ENCODE results near the gene ARRB1.

DNA sequence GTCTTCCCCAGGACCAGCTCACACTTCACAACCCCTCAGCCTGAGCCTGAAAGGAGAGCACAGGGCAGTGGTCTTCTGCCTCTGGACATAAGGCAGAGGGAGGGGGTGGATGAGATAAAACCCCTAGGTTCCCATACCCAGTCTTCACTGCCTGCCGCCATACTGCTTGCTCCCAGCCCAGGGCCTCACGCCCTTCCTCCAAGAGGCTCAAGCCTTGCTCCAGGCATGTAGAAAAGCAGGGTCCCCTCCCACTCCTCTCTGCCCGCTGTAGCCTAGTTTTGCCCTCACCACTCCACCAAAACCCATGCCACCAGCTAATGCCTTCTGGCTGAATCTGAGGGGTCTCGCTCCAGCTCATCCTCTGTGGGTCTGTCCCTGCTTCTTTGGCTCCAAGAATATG is 5.2 kb downstream of the ARRB1 start:
- TF ChIP-seq MEF2A (IDR thresholded peaks at IDR 0.05; ENCODE audit: insufficient read depth, low read depth, low read length) (no peak), NBN (IDR thresholded peaks at IDR 0.05) (no peak), SIN3A (IDR thresholded peaks at IDR 0.05; ENCODE audit: low read depth, low read length) (no peak), HDAC2 (IDR thresholded peaks at IDR 0.05) (no peak), BRCA1 (IDR thresholded peaks at IDR 0.05; ENCODE audit: low read depth, low read length) (no peak), BHLHE40 (IDR thresholded peaks at IDR 0.05; ENCODE audit: borderline replicate concordance in 1 of 2, low read depth in 2 of 2, low read length in 1 of 2) (no peak), EGR1 (IDR thresholded peaks at IDR 0.05; ENCODE audit: borderline replicate concordance in 1 of 2, low read depth in 2 of 2, low read length in 2 of 2) (no peak), PAX5 (IDR thresholded peaks at IDR 0.05; ENCODE audit: borderline replicate concordance, low read depth, low read length) (no peak), MXI1 (IDR thresholded peaks at IDR 0.05; ENCODE audit: low read depth, low read length) (no peak)
- TF ChIP-seq, protein P1, sequence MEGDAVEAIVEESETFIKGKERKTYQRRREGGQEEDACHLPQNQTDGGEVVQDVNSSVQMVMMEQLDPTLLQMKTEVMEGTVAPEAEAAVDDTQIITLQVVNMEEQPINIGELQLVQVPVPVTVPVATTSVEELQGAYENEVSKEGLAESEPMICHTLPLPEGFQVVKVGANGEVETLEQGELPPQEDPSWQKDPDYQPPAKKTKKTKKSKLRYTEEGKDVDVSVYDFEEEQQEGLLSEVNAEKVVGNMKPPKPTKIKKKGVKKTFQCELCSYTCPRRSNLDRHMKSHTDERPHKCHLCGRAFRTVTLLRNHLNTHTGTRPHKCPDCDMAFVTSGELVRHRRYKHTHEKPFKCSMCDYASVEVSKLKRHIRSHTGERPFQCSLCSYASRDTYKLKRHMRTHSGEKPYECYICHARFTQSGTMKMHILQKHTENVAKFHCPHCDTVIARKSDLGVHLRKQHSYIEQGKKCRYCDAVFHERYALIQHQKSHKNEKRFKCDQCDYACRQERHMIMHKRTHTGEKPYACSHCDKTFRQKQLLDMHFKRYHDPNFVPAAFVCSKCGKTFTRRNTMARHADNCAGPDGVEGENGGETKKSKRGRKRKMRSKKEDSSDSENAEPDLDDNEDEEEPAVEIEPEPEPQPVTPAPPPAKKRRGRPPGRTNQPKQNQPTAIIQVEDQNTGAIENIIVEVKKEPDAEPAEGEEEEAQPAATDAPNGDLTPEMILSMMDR (IDR thresholded peaks at IDR 0.05 in 2 of 3, conservative IDR thresholded peaks at IDR 0.05 in 1 of 3; ENCODE audit: control insufficient read depth in 2 of 3, extremely low read depth in 1 of 3, insufficient read depth in 1 of 3, low read depth in 3 of 3, low read length in 3 of 3), result no peak
- TF ChIP-seq, protein P2, sequence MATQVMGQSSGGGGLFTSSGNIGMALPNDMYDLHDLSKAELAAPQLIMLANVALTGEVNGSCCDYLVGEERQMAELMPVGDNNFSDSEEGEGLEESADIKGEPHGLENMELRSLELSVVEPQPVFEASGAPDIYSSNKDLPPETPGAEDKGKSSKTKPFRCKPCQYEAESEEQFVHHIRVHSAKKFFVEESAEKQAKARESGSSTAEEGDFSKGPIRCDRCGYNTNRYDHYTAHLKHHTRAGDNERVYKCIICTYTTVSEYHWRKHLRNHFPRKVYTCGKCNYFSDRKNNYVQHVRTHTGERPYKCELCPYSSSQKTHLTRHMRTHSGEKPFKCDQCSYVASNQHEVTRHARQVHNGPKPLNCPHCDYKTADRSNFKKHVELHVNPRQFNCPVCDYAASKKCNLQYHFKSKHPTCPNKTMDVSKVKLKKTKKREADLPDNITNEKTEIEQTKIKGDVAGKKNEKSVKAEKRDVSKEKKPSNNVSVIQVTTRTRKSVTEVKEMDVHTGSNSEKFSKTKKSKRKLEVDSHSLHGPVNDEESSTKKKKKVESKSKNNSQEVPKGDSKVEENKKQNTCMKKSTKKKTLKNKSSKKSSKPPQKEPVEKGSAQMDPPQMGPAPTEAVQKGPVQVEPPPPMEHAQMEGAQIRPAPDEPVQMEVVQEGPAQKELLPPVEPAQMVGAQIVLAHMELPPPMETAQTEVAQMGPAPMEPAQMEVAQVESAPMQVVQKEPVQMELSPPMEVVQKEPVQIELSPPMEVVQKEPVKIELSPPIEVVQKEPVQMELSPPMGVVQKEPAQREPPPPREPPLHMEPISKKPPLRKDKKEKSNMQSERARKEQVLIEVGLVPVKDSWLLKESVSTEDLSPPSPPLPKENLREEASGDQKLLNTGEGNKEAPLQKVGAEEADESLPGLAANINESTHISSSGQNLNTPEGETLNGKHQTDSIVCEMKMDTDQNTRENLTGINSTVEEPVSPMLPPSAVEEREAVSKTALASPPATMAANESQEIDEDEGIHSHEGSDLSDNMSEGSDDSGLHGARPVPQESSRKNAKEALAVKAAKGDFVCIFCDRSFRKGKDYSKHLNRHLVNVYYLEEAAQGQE (IDR thresholded peaks at IDR 0.05; ENCODE audit: low read depth, low read length), result no peak
- TF ChIP-seq, protein P3, sequence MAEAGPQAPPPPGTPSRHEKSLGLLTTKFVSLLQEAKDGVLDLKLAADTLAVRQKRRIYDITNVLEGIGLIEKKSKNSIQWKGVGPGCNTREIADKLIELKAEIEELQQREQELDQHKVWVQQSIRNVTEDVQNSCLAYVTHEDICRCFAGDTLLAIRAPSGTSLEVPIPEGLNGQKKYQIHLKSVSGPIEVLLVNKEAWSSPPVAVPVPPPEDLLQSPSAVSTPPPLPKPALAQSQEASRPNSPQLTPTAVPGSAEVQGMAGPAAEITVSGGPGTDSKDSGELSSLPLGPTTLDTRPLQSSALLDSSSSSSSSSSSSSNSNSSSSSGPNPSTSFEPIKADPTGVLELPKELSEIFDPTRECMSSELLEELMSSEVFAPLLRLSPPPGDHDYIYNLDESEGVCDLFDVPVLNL (IDR thresholded peaks at IDR 0.05; ENCODE audit: low read depth, low read length), result no peak
- TF ChIP-seq, protein P4, sequence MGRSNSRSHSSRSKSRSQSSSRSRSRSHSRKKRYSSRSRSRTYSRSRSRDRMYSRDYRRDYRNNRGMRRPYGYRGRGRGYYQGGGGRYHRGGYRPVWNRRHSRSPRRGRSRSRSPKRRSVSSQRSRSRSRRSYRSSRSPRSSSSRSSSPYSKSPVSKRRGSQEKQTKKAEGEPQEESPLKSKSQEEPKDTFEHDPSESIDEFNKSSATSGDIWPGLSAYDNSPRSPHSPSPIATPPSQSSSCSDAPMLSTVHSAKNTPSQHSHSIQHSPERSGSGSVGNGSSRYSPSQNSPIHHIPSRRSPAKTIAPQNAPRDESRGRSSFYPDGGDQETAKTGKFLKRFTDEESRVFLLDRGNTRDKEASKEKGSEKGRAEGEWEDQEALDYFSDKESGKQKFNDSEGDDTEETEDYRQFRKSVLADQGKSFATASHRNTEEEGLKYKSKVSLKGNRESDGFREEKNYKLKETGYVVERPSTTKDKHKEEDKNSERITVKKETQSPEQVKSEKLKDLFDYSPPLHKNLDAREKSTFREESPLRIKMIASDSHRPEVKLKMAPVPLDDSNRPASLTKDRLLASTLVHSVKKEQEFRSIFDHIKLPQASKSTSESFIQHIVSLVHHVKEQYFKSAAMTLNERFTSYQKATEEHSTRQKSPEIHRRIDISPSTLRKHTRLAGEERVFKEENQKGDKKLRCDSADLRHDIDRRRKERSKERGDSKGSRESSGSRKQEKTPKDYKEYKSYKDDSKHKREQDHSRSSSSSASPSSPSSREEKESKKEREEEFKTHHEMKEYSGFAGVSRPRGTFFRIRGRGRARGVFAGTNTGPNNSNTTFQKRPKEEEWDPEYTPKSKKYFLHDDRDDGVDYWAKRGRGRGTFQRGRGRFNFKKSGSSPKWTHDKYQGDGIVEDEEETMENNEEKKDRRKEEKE (IDR thresholded peaks at IDR 0.05), result no peak
- TF ChIP-seq, protein P5, sequence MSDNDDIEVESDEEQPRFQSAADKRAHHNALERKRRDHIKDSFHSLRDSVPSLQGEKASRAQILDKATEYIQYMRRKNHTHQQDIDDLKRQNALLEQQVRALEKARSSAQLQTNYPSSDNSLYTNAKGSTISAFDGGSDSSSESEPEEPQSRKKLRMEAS (IDR thresholded peaks at IDR 0.05; ENCODE audit: low read depth, low read length), result no peak

Measured in GM12878 (cell line).